HCT116 (cell line): ENCODE measurements around the gene CFAP221.

Experiments used
- CEBPB ChIP-seq: IDR thresholded peaks from 2 replicates; pipeline ENCODE4 v1.6.1; 2012; ENCODE audit warnings: low read depth
- EZH2phosphoT487 ChIP-seq: fragments of 200-600 bp; IDR thresholded peaks from 2 replicates; pipeline ENCODE4 v1.6.1; 2018; ENCODE audit warnings: antibody characterized with exemption, borderline replicate concordance
- POLR2A ChIP-seq: IDR thresholded peaks from 2 replicates; pipeline ENCODE4 v1.7.0; 2011; ENCODE audit warnings: borderline replicate concordance; ENCODE audit not compliant: insufficient read depth, insufficient read length; ENCODE audit errors: extremely low read depth
- RAD21 ChIP-seq: IDR thresholded peaks from 2 replicates; pipeline ENCODE4 v1.6.1; 2012; ENCODE audit warnings: low read depth, mild to moderate bottlenecking
- SP1 ChIP-seq: IDR thresholded peaks from 2 replicates; pipeline ENCODE4 v1.6.1; 2012; ENCODE audit warnings: low read depth
- YY1 ChIP-seq: IDR thresholded peaks from 2 replicates; pipeline ENCODE4 v1.6.1; 2011; ENCODE audit warnings: low read length, low read depth, moderate library complexity, mild to moderate bottlenecking; ENCODE audit not compliant: insufficient replicate concordance; ENCODE audit errors: extremely low read depth
- ZFX ChIP-seq: fragments of 450-650 bp; IDR thresholded peaks from 2 replicates; pipeline ENCODE4 v1.6.1; 2017
- TF ChIP-seq, protein P1 (sequence below), 3 experiments: fragments of 200-600 bp in 1 of 3; sonication (generic) in 1 of 3; IDR thresholded peaks in 2 of 3; conservative IDR thresholded peaks in 1 of 3; 2 replicates each; pipeline ENCODE4 v1.5.1; 2012 to 2017; ENCODE audit warnings: low read depth in 2 of 3, low read length in 2 of 3, antibody characterized with exemption in 1 of 3, borderline replicate concordance in 1 of 3, control low read depth in 1 of 3, mild to moderate bottlenecking in 1 of 3, mixed read lengths in 1 of 3, mixed run types in 1 of 3, moderate library complexity in 1 of 3; ENCODE audit not compliant: insufficient read depth in 1 of 3
- TF ChIP-seq, protein P2 (sequence below): IDR thresholded peaks from 2 replicates; pipeline ENCODE4 v1.6.1; 2012; ENCODE audit warnings: low read depth

DNA sequence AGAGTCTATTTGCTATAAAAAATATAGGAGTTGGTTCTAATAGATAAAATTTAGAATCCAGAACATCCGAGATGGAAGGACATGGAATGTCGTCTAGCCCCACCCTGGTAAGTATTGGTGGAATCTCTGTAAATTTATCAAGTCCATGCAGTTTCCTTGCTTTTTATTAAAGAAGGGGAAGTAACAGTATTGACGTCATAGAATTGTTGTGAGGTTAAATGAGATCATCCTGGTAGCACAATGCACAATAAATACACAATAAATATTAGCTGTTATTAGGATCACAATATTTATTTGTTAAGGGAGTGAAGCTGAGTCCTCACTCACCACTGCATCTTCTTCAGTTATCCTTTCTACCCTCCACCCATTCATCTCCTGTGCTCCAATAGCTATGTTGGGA lies 118.0 kb downstream of the CFAP221 start:
- TF ChIP-seq POLR2A (no peak), EZH2phosphoT487 (no peak), ZFX (no peak), YY1 (no peak), SP1 (no peak), RAD21 (no peak), CEBPB (no peak)
- TF ChIP-seq, protein P1, sequence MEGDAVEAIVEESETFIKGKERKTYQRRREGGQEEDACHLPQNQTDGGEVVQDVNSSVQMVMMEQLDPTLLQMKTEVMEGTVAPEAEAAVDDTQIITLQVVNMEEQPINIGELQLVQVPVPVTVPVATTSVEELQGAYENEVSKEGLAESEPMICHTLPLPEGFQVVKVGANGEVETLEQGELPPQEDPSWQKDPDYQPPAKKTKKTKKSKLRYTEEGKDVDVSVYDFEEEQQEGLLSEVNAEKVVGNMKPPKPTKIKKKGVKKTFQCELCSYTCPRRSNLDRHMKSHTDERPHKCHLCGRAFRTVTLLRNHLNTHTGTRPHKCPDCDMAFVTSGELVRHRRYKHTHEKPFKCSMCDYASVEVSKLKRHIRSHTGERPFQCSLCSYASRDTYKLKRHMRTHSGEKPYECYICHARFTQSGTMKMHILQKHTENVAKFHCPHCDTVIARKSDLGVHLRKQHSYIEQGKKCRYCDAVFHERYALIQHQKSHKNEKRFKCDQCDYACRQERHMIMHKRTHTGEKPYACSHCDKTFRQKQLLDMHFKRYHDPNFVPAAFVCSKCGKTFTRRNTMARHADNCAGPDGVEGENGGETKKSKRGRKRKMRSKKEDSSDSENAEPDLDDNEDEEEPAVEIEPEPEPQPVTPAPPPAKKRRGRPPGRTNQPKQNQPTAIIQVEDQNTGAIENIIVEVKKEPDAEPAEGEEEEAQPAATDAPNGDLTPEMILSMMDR (IDR thresholded peaks at IDR 0.05 in 2 of 3, conservative IDR thresholded peaks at IDR 0.05 in 1 of 3; ENCODE audit: borderline replicate concordance in 1 of 3, insufficient read depth in 1 of 3, low read depth in 2 of 3, low read length in 2 of 3): no peak
- TF ChIP-seq, protein P2, sequence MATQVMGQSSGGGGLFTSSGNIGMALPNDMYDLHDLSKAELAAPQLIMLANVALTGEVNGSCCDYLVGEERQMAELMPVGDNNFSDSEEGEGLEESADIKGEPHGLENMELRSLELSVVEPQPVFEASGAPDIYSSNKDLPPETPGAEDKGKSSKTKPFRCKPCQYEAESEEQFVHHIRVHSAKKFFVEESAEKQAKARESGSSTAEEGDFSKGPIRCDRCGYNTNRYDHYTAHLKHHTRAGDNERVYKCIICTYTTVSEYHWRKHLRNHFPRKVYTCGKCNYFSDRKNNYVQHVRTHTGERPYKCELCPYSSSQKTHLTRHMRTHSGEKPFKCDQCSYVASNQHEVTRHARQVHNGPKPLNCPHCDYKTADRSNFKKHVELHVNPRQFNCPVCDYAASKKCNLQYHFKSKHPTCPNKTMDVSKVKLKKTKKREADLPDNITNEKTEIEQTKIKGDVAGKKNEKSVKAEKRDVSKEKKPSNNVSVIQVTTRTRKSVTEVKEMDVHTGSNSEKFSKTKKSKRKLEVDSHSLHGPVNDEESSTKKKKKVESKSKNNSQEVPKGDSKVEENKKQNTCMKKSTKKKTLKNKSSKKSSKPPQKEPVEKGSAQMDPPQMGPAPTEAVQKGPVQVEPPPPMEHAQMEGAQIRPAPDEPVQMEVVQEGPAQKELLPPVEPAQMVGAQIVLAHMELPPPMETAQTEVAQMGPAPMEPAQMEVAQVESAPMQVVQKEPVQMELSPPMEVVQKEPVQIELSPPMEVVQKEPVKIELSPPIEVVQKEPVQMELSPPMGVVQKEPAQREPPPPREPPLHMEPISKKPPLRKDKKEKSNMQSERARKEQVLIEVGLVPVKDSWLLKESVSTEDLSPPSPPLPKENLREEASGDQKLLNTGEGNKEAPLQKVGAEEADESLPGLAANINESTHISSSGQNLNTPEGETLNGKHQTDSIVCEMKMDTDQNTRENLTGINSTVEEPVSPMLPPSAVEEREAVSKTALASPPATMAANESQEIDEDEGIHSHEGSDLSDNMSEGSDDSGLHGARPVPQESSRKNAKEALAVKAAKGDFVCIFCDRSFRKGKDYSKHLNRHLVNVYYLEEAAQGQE: no peak
